Measurements from ENCODE around the gene PTPRH.

Gene PTPRH

DNA sequence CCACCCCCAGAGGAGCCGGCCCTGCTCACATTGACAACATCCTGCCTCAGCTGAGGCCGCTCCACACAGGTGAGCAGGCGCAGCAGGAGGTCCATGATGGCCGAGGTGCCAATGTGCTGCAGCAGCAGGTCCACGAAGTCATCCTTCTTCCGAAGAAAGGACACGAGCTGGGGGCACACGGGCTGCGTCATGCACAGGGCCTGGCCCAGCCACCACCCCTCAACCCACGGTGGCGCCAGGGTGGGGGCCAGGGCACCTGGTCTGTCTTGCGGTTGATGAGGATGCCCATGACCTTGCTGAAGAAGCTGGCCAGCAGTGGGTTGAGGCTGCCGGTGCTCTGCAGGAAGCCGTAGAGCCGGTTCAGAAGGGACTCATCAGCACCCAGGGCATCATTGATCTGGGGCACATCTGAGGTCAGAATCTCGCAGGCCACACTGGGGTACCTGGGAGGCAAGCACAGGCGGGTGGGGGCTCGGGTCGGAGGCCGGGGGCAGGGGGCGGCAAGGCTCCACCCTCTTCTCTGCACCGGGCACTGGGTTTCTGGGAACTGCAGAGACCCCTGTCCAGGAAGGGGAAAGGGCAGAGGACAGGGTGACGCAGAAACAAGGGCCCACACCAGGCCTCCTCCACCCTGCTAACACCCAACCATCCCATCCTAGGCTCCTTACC lies 36.1 kb upstream of the PTPRH start:
- no peak for DNase-seq (ENCODE audit: low read depth)

DNA sequence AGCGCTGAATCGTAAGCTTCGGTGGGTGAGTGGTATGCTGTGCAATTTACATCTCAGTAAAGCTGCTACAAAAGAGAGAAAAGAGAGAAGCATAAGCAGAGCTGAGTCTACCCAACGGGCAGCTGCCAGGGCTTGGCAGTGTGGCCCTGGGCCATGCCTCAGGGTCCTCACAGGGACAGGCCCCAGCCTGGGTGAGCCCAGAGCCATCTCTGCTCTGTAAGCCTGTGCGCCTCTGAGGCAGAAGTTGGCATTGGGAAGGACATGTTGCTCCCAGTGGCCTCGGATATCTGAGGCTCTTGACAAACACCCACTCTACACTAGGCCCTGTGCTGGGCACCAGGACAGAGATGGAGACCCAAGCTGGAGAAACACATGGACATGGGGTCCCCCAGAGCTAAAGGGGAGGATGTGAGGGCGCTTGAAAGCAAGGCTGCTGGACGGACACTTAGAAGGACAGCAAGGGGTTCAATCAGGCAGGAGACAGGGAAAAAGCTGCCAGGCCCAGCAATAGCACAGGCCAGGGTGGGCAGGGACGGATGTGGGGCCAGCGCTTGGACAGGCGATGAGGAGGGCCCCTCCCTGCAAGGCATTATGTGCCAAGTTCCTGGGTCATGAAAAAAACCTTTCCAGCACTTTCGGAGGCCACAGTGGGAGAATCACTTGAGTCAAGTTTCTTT lies 34.8 kb upstream of the PTPRH start:
- no peak for DNase-seq (ENCODE audit: low read depth)

GRCh38 chr19:55242517-55242916 lies 33.2 kb upstream of the PTPRH start:
- DNase-seq (ENCODE audit: low read depth) = no peak

- DNase-seq (ENCODE audit: low read depth) = no peak
These were observed 32.7 kb upstream of the PTPRH start for GRCh38 chr19:55241935-55242464.

DNA sequence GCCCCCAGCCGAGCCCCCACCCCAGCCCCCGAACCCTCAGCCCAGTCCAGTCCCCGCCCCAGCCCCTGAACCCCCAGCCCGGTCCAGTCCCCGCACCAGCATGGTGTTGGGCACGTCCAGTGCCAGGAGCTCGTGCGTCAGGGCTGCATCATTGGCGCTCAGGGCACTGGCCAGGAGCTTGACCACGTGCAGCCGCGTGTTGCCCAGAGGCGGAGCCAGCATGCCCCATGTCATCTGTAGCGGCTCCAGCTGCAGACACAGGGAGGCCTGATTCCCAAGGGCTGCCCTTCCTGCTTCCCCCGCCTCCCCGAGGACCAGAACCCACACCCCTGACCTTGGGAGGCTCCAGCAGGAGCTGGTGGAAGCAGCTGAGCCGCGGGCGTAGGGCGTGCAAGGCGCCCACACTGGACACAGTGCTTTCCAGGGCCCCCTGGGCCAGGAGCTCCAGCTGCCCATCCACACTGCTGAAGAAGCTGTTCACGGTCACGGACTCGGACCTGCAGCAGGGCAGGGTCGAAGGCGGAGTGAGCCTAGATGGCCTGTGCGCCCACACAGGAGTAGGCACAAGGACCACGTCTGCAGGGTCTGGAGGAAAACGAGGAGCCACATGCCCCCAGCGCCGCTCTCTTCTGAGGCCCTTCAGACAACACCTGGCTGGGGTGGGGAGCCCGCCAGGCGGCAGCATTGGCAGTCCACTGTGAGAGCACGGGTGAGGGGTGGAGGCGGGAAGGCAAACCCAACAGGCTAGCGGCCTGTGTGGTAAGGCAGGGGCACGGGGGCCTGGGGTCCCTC lies 32.0 kb upstream of the PTPRH start:
- no peak for DNase-seq (ENCODE audit: low read depth)

- no peak for DNase-seq (ENCODE audit: low read depth)
These were observed 31.4 kb upstream of the PTPRH start for GRCh38 chr19:55240713-55241020.

DNA sequence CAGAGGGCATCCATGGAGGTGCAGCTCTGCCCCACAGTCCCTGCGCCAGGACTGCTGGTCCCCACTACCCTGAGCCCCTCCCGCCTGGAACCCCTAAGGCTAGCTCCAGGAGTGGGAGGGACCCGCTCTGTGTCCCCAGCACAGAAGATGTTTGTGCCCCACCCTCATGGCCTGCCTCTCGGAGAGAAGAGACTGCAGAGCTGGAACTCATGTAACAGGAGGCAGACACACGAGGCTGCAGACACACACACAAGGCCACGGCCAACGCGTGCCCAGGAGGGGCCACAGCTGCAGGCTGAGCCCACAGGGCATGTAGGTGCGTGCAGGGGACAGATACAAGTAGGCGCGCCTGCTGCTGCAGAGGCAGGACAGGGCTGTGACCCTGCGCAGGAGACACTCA lies 29.7 kb upstream of the PTPRH start:
- DNase-seq (ENCODE audit: low read depth) = no peak

DNA sequence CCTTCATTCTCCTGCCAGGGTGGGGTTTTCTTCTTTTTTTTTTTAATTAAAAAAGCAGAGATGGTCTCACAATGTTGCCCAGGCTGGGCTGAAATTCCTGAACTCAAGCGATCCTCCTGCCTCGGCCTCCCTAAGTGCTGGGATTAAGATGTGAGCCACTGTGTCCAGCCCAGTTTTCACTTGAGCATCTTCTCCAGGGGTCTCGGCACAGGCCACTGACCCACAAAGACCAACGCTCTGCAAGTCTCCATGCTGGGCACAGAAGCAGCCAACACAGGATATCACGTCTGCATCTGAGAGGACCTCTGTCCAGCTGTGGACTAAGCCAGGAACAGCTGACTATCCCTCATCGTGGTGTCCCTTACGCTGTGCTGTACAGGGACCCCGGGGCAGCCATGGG lies 28.7 kb upstream of the PTPRH start:
- DNase-seq (ENCODE audit: low read depth) = no peak

DNA sequence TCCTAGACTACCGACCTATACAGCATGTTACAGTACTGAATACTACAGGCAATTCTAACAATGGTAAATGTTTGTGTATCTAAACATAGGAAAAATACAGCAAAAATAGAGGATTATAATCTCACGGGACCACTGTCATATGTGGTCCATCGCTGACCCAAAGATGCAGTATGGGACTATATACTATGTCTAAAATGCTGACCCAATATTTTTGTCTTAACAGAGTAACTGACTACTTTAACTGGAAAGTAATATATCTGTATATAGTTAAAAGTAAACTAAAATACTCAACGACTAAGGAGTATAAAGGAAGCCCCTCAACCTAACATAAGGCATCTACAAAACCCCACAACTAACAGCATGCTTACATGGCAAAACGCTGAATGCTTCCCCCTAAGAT lies 23.7 kb upstream of the PTPRH start:
- DNase-seq (ENCODE audit: low read depth) = no peak

DNA sequence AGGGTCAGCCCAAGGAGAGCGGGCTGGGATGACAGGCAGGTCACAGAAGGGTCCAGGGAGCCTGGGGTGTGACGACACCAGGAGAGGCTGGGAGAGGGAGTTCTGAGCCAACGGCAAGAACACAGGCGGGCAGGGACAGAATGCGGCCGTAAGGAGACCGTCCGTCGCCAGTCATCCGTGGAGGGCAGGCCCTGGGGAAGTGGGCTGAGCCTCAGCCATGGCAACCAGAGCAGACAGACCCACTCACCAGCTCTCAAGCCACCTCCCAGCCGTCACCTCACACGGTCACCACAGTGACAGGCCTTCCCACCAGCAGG lies 22.9 kb upstream of the PTPRH start:
- no peak for DNase-seq (ENCODE audit: low read depth)

- no peak for DNase-seq (ENCODE audit: low read depth)
These were observed 22.3 kb upstream of the PTPRH start for GRCh38 chr19:55231391-55232285.

- DNase-seq (ENCODE audit: low read depth) = no peak
These were observed 21.5 kb upstream of the PTPRH start for GRCh38 chr19:55230780-55231179.

GRCh38 chr19:55230329-55230728 lies 21.0 kb upstream of the PTPRH start:
- DNase-seq (ENCODE audit: low read depth) = no peak

- DNase-seq (ENCODE audit: low read depth) = no peak
These were observed 20.5 kb upstream of the PTPRH start for GRCh38 chr19:55229789-55230182.

DNA sequence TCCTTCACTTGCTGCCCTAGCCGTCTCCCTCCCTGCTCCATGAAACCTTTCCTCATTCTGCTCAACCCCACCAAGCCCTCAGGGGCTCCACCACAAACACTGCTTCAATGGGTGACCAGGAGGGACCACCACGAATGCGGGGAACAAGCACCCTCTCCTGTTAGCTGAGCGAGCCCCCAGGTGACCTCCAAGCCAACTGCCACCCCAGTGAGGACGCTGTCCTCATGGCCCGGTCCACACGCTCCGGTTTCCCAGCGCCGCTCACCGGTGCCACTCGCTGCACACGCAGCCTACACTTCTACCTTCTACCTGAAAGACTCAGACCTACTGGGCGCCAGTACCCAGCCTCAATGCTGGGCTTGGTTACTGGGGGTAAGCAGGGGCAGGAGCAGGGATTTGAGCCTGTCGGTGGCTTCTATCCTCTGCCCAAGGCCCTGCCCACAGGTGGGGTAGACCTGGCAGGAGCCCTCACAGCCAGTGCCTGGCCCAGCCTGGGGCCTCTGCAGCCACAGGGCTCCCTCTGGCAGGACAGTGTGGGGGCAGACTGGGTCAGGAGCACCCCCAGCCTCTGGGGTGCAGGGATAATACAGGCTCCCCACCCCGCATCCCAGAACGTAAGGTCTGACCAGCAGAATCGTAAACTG lies 20.0 kb upstream of the PTPRH start:
- no peak for DNase-seq (ENCODE audit: low read depth)

DNA sequence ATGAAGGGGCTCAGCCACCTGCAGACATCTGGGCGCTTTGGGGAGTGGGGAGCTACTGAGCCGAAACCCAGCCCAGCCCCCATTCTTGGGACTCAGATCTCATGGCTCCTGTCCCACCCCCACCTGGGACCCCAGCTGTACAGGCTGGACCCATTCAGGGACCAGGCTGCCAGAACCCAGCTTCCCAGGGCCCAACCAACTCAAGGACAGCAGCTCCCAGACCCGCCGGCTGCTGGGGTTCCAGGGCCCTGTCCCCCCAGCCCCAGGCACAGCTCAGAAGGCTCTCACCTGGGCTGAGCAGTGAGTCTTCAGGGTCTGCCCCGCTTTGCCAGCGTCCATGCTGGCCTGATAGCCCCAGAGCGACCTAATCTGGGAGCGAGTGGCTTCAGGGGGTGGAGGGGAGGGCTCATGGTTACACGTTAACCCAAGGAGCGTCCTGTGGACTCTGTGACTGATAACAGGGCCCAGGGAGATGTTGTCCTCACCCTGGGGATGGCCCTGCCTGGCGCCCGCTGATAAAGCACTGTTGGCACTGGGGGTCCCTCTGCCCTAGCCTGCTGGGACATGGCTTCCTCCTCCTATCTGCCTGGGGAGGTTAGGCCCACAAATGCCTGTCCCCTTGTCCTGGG lies 19.2 kb upstream of the PTPRH start, which contains the start of gene TMEM86B:
TMEM86B (minus strand) TSS at position 361 of the 629 bp plus-strand sequence; CDS start at position 339, 22 bp downstream.
- no peak for DNase-seq (ENCODE audit: low read depth)

DNA sequence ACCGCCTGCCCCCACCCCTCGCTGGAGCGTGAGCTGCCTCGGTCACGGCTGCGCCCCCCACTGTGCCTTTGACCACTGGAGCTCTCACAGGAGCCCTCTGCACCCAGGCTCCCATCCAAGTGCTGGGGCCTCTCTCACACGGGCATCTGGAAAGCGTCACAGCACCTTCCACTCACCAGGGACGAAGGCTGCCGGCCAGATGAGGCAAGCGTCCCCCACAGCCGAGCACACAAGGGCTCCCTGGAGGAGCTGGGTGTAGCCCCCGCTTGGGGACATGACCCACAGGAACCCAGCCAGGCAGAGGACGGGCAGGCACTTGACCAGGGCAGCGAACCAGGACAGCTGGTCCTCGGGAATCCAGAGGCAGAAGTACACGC lies 18.7 kb upstream of the PTPRH start:
- no peak for DNase-seq (ENCODE audit: low read depth)

DNA sequence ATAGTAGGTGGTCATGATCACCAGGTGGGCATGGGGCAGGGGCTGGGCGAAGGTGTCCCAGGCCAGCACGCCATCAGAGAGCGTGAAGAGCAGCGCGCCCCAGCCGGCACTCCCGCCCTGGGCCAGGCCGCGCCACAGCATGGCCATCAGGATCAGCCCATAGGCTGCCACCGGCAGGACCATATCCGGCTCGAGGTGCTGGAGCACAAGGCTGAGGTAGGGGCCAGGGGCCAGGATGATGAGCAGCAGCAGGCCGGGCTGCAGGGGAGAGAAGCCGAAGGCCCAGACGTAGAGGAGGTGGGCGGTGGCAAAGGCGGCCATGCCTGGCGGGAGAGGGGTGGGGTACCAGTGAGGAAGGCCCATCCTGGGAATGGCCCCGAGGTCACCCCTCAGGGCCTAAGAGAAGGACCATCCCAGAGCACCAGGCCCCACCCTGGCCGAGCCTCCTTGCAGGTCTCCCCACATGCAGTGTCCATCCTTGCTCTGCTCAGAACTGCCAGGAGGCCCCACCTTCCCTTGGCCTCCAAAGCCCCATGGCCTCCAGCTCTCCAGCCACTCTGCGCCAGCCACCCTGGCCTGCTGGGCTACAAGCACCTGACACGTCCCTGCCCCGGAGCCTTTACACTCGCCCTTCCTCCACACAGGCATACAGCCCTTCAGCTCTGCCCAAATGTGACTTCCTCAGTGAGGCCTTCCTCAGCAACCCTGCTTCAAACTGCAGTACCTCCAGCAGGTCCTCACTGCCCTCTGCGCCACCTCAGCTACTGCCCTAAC lies 18.1 kb upstream of the PTPRH start:
- DNase-seq (ENCODE audit: low read depth) = no peak

GRCh38 chr19:55226788-55227187 lies 17.5 kb upstream of the PTPRH start:
- DNase-seq (ENCODE audit: low read depth) = no peak

DNA sequence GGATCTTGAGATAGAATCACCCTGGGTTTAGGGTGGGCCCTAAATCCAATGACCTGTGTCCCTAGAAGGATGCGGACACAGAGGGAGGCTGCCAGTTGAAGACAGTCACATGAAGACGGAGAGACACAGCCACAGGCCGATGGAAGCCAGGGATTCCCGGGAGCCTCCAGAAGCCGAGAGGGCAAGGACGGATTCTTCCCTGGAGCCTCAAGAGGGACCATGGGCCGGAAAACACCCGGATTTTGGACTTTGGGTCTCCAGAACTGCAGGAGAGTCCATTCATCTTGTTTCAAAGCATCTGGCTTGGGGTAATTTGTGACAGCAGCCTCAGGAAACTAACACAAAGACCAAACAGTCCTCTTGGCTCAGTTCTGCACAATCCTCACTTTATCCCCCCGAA lies 17.0 kb upstream of the PTPRH start:
- DNase-seq (ENCODE audit: low read depth) = no peak
